Parathyroid adenoma (tissue), 2 donors: ENCODE results near the gene IL17RB.
A peak's percentile ranks its signal among the peaks of the same experiment; 100 is the strongest.

ENCODE experiments used
- H2AFZ ChIP-seq: fragments of 300-600 bp; sonication (generic); one replicate; pipeline ENCODE4 v1.7.0; 2017; ENCODE audit warnings: antibody characterized with exemption, mild to moderate bottlenecking
- H3K27ac ChIP-seq: fragments of 300-600 bp; sonication (generic); one replicate; pipeline ENCODE4 v1.7.0; 2017
- H3K27me3 ChIP-seq: fragments of 300-600 bp; sonication (generic); one replicate; pipeline ENCODE4 v1.7.0; 2017; ENCODE audit warnings: low read length; ENCODE audit not compliant: control insufficient read depth, insufficient read depth
- H3K36me3 ChIP-seq: fragments of 300-600 bp; sonication (generic); one replicate; pipeline ENCODE4 v1.7.0; 2017; ENCODE audit warnings: low read length; ENCODE audit not compliant: control insufficient read depth, insufficient read depth
- H3K4me1 ChIP-seq: fragments of 300-600 bp; sonication (generic); one replicate; pipeline ENCODE4 v1.7.0; 2017; ENCODE audit warnings: control low read depth
- H3K4me2 ChIP-seq: fragments of 300-600 bp; sonication (generic); one replicate; pipeline ENCODE4 v1.7.0; 2017; ENCODE audit warnings: low read length
- H3K4me3 ChIP-seq: fragments of 300-600 bp; sonication (generic); one replicate; pipeline ENCODE4 v1.7.0; 2017; ENCODE audit warnings: low read depth, low read length
- H3K79me2 ChIP-seq: fragments of 300-600 bp; sonication (generic); one replicate; pipeline ENCODE4 v1.7.0; 2017; ENCODE audit warnings: control low read depth
- H3K9ac ChIP-seq: fragments of 300-600 bp; sonication (generic); one replicate; pipeline ENCODE4 v1.7.0; 2017; ENCODE audit warnings: mild to moderate bottlenecking
- H3K9me3 ChIP-seq: fragments of 300-600 bp; sonication (generic); one replicate; pipeline ENCODE4 v1.7.0; 2017; ENCODE audit warnings: low read length; ENCODE audit not compliant: control insufficient read depth
- CTCF ChIP-seq: fragments of 300-600 bp; sonication (generic); IDR thresholded peaks from one replicate; pipeline ENCODE4 v1.7.0; 2017; ENCODE audit warnings: antibody characterized with exemption, mild to moderate bottlenecking
- donor health status: primary hyperparathyroidism.

Gene IL17RB

GRCh38 chr3:53846134-53846850 is at the start of gene IL17RB, which contains the start of gene CHDH:
Gene IL17RB (plus strand): TSS chr3:53846568. CDS start chr3:53846589, 21 bp downstream.
Gene CHDH (minus strand): TSS chr3:53846419. CDS start chr3:53824008, 22,411 bp downstream.
- H3K27ac ChIP-seq = peak within 1 kb of the TSS; percentile 73
- no peaks in the 10 kb centered on the region for H3K27me3 ChIP-seq
- peak within 1 kb of the TSS; percentile 65 for H3K4me3 ChIP-seq
- H3K9me3 ChIP-seq = no peaks in the 10 kb centered on the region
- H3K4me2 ChIP-seq = peak within 1 kb of the TSS; percentile 86
- H3K79me2 ChIP-seq = no peaks in the 10 kb centered on the region
- peaks cover 16% of the 10 kb centered on the region for H3K4me1 ChIP-seq
- peak within 1 kb of the TSS; percentile 79 for H3K9ac ChIP-seq
- peak within 1 kb of the TSS; percentile 90 for H2AFZ ChIP-seq
- H3K36me3 ChIP-seq = no peaks in the 10 kb centered on the region
- TF ChIP-seq CTCF = no peak

- no peaks in the 10 kb centered on the region for H3K36me3 ChIP-seq
- no peak for TF ChIP-seq CTCF
- no peaks in the 10 kb centered on the region for H3K27me3 ChIP-seq
- no peaks in the 10 kb centered on the region for H3K9me3 ChIP-seq
- no peak overlapping the region for H3K27ac ChIP-seq
- H3K4me2 ChIP-seq = no peak overlapping the region
- no peak overlapping the region for H3K9ac ChIP-seq
- no peaks in the 10 kb centered on the region for H3K4me1 ChIP-seq
- no peak overlapping the region for H2AFZ ChIP-seq
- H3K79me2 ChIP-seq = no peaks in the 10 kb centered on the region
- no peak overlapping the region for H3K4me3 ChIP-seq
These were observed 48.2 kb upstream of the IL17RB start for GRCh38 chr3:53798144-53798543.

- Histone ChIP-seq H3K4me3 (no peak overlapping the region), H3K27me3 (no peaks in the 10 kb centered on the region), H3K36me3 (no peaks in the 10 kb centered on the region), H3K4me2 (no peak overlapping the region), H3K9me3 (no peaks in the 10 kb centered on the region), H3K4me1 (no peaks in the 10 kb centered on the region), H2AFZ (no peak overlapping the region), H3K27ac (no peak overlapping the region), H3K79me2 (no peaks in the 10 kb centered on the region), H3K9ac (no peak overlapping the region)
- no peak for TF ChIP-seq CTCF
These were observed 47.0 kb upstream of the IL17RB start for GRCh38 chr3:53799338-53799865.

- H2AFZ ChIP-seq = no peak overlapping the region
- no peak overlapping the region for H3K9ac ChIP-seq
- H3K4me3 ChIP-seq = no peak overlapping the region
- no peaks in the 10 kb centered on the region for H3K9me3 ChIP-seq
- TF ChIP-seq CTCF = no peak
- no peak overlapping the region for H3K27ac ChIP-seq
- no peak overlapping the region for H3K4me2 ChIP-seq
- no peaks in the 10 kb centered on the region for H3K79me2 ChIP-seq
- H3K36me3 ChIP-seq = no peaks in the 10 kb centered on the region
- H3K4me1 ChIP-seq = no peaks in the 10 kb centered on the region
- no peaks in the 10 kb centered on the region for H3K27me3 ChIP-seq
These were observed 46.1 kb upstream of the IL17RB start for GRCh38 chr3:53800041-53800906.
